ENCODE data around the gene DNAJA4.

DNAJA4 gene

DNA sequence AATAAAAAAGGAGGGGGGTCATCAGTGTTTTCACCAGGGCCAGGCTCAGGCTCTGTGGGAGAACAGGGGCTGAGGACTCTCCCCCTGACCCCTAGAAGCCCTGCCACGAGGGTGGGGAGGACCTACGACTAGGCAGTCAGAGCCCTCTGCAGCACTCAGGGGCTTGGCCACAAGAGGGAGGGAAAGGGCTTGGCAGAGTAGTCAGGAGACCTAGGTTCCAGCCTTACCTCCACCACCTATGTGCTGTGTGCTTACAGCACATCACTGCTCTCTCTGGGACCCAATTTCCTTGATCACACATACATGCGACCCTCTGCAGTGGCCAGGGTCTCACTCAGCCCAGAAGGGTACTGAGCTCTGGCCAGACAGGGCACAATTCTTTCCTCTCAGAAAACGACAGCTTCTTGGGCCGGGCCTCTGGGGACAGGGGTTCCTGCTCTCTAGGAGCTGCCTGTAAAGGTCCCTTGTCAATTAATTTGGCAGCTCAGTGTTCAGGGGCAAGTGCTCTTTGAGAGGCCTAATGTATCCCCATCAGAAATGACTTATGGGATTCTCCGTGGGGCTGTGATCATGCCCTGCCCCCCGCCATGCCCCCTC is 51.4 kb downstream of the DNAJA4 start:
- no peak for DNase-seq (ENCODE audit: low spot score)

DNA sequence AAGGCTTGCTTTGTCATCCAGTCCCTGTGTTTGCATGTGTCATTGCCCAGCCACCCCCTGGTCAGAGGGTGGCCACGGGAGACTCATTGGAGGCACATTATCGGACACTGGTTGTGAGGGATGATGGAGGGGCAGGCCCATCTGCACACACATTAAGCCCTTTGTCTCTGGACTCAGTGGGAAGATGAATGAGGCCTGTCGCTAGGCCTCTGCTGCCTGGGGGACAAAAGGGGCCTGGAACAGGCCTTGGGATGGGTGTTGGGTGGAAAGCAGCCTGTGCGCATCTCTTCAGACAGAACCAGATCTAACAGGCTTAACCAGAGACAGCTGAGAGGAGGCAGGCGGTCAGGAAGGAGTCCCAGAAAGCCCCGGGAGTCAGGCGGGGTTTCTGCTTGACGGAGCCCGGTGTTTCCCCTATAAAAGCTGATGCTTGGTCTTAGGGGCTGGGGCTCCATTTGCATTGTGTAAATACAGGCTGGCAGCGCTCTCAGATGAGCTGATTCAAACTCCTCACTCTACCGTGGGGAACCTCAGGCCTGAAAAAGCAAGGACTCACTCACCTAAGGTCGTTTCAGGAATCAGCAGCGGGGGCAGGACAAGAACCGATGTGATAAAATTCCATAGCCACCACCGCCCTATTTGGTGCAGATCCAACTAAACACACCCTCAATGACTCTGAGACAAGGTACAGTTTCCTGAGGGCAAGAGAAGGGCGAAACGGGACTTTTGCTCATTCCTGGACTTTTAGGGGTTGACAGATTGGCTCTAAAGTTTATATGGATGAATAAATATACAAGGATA is 52.1 kb downstream of the DNAJA4 start:
- DNase-seq (ENCODE audit: low spot score): no peak

DNA sequence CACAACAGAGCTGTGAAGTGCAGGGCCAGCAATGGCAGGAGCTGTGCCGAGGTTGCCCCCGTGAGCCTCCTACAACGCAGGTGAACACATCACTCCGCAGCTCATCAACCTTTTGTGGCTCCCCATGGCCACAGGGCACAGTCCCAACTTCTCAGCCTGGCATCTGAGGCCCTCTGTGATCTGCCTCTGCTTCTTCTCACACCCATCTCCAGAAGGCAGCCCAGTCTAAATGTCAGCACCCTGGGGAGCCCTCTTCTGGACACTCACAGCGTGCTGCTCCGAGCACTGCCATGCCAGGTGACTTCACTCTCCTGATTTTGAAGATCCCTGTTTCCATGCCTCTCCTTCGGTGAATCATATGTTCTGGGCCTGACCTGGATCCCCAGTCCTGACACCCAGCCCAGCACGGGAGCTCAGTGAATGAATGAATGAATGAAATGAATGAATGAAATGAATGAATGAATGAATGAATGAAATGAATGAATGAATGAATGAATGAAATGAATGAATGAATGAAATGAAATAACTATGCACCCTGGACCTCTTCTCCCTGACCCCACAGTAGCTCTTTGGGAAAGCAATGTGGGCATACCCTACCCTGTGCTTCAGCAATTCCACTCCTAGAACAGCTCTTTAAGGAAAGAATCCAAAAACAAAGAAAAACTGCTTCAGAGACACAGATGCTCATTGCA is 52.9 kb downstream of the DNAJA4 start:
- no peak for DNase-seq (ENCODE audit: low spot score)

DNA sequence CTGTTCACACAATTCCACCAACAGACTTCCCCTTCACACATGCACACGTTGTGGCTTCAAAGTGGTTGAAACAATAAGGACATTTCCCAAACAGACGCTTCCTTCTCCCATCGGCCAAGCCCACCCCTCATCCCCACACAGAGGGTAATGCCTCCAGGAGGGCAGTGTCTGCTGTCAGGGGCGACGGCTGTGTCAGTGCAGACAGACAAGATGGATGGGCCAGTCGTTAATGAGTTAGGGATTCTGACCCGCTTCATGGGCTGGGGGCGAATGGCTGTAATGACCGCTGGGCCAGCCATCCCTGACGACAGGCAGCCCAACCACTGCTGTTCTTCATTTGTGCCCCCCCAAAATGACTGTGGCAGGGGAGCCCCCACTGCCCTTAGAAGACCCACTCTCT is 55.2 kb downstream of the DNAJA4 start:
- no peak for DNase-seq (ENCODE audit: low spot score)

DNA sequence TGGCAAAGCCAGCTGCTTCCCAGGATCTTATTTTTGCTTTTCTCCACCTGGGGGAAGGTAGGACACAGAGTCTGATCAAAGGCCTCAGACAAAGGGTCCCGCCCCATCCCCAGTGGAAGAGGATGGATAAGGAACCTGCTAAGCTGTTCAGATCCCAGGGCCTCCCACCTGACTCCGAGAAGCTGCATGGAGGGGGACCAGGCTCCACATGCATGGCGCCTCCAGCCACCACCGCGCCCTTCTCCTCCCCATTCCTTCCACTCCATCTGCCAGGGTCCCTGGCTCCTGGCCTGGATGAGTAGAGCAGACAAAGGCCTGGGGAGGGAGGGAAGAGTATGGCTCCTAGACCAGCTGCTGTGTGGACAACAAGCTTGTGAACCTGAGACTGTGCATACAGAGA is 55.8 kb downstream of the DNAJA4 start:
- DNase-seq (ENCODE audit: low spot score): no peak

DNA sequence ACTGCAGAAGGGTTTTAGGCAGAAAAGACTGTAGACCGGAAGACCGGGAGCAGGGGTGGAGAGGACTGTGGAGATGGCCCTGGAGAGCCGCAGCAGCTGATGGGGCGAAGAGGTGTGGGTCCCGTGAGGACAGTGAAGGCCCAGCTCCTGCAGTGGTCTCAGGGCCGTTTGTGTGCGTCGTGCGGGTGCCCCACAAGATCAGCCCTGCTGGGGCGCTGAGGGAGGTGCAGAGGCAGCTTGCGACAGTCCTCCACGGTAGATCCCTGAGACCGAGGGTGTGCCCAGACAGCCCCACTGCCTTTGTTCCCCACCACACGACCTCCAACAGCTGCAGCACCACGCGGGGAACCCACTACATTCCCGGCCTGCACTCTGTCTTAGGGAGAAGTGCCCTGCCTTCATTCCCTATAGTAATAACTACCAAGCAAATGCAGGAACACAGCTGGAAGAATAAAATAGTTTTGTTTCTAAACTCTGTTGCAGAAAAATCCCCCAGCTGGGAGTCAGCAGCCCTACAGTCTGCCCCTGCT is 56.7 kb downstream of the DNAJA4 start:
- DNase-seq (ENCODE audit: low spot score): no peak

DNA sequence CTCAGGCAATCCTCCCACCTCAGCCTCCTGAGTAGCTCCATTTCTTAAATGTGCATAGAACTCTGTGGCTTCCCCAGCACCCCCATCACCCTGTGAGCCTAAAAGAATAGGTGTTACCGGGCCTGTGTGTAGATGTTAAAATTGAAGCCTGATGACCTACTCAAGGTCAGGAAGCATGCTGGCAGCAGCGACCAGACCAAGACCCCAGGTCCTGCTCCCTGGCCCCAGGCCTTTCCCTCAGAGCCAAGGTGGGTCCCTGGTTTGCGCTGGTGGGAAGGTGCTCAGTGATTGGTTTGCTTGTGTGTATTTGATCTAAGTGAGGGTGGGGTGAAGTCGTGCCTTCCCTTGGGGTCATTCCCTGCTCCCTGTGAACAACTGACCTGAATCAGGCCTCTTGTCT is 57.4 kb downstream of the DNAJA4 start:
- no peak for DNase-seq (ENCODE audit: low spot score)

DNA sequence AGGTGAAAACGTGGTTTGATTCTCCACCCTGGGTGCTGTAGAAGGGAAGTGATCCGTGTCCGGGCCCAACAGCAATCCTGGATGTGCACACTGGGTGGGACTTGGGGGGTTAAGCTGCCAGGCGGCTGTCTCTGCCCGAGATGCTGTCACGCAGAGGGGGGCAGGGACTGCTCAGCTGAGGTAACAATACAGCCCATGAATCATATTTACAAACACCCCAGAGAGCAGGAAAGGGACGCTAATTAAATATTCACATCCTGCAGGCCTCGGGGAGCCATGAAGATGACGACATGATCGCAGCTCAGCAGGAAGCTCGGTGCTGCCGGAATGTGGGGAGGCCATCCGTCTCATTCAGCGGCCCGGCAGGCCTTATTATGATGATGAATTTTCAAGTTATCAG is 57.9 kb downstream of the DNAJA4 start:
- no peak for DNase-seq (ENCODE audit: low spot score)

DNA sequence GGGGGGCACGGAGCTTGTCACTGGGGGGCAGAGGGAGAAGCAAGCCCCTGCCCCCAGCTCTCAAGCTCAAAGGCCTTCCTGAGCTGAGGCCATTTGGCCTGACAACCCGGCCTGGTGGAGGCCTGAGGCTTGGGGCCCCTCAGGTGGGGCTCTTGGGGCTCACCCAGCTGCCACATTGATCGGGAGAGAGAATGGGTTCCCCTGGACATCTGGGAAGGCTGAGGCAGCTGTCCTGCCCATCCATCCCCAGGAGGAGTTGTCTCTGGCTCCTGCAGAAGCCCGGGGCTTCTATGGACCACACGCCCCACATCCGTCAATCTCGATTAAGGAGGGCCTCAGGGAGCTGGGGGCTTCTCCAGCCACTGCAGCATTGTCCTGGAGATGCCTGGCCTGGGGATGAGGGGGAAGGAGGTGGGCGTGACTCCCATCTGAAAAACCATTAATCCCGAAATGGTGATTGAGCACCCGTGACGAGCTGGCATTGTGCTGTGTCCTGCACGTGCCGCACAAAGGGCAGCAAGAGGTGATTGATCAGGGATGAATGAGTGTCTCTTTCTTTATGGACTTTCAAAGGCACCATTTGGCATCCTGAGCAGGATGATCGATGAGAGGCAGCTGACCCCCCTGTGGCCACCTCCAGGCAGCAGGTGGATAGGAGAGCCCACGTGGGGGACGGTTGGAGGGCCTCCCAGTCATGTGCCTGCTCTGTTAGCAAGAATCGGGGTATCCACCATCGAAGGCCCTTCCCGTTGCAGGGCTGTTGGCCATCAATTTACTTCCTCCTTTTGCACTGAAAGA is 58.6 kb downstream of the DNAJA4 start:
- DNase-seq (ENCODE audit: low spot score): no peak

DNA sequence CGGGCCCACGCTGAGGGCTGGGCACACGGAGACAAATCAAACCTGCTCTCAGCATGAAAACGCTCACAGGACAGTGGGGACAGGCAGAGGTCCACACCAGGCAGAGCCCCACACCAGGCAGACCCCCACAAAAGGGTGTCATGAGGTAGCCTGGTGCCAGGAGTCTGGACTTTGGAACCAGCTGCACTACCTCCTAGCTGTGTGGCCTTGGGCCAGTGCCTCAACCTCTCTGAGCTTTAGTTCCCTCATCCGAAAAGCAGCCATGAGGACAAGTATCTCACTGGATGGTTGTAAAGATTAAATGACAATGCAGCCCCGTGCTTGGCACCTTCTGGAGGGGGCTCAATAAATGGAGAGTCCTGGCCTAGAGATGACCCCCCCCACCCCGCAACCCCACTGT is 59.3 kb downstream of the DNAJA4 start:
- DNase-seq (ENCODE audit: low spot score): no peak

DNA sequence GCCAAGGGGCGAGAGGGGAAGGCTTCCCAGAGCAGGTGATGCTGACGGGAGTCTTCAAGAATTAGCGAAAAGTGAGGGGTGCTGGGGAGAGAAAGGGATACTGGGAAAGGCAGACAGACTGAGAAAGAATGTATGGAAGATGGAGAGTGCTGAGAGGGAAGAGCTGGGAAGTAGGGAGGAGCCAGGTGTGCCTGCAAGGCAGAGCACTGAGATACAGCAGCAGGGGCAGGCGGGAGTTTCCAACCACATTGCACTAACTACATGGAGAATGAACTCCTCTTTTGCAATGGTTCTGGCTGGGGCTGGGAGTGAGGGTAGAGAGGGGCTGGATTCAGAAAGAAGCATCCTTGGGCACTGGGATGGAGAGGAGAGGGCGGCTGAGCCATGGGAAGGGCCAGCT is 59.8 kb downstream of the DNAJA4 start:
- no peak for DNase-seq (ENCODE audit: low spot score)

DNA sequence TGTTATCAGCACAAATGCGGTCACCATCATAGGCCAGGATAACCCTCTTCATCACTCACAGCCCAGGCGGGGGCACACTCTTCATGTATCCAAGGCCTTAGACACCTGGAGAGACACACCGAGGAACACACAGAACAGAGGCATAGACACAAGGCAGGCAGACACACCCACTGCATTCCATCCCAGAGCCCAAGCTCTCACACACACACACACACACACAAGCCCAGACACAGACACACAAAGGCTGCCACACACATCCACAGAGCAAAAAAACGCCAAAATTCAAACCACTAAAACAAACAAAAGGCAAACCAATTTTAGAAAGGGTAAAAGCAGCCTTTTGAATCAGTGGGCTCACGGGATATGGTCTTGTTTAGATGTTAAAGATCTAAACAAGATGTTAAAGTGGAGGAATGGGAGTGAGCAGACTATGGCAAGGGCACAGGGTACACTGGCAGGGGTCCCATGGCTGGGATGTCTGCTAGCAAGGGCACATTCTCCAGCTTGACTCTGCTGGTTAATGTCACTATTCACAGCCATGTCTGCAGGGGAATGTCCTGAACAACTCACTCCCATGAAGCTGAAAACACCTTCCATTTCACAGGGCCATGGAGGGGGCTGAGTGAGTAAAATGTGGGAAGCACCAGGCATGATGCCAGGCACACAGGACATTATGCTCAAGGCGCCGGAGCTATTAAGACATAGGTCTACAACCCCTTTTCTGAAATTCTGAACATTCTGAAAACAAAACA is 60.9 kb downstream of the DNAJA4 start:
- DNase-seq (ENCODE audit: low spot score): no peak

DNA sequence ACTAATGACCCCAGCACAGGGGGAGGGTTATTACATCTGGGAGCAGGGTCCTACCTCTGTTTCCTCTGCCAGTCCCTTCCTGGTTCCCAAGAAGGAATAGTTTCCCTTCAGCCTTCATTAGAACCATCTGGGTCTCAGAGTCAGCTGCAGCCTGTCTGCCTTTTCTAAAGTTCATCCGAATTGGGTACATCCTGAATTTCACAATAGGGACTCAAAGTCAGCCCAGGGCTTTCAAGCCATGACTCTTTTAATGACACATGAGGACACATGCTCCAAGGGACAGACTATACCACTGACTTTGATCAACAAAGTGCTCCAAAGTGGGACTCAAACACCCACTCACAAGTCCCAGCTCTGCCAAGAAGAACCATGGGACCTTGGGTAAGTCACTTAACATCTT is 63.1 kb downstream of the DNAJA4 start:
- DNase-seq (ENCODE audit: low spot score): no peak

DNA sequence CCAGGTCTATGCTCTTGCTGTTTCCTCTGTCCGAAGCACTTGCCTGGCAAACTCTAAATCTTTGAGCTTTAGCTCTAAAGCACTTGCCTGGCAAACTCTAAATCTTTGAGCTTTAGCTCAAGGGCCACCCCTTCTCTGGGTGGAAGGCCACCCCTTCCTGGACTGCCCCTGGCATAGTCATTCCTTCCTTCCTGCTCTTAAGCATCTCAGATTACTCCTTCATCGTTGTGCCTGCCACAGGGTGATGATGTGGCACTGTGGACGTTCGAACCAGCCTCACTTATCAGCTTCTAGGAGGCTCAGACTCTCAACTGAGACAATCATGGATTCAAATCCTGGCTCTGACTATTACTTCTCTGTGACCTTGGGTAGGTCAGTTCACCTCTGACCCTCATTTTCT is 65.3 kb downstream of the DNAJA4 start:
- no peak for DNase-seq (ENCODE audit: low spot score)

Data from AG08396 (cell line).